CD4-positive, alpha-beta memory T cell (primary cell): ENCODE measurements around the gene SH3GLB2. TPM values are rescaled to one million over a fixed set of nuclear protein-coding genes. Genes with fewer than 3 reads are reported as not detected.

Experiments used
- CTCF ChIA-PET: fragments of 350-600 bp; sonication (Branson Sonifier 250); formaldehyde crosslinking; loops from one replicate; lab custom pipeline; 2021; ENCODE audit warnings: inconsistent platforms; ENCODE audit not compliant: partially characterized antibody; lab: Charles Lee
- POLR2A ChIA-PET: fragments of 350-600 bp; sonication (Branson Sonifier 250); formaldehyde crosslinking; loops from one replicate; lab custom pipeline; 2021; ENCODE audit not compliant: partially characterized antibody; lab: Charles Lee
- DNase-seq, 5 donors: peaks; one replicate each; pipeline versions ENCODE4 v3.0.0 to v3.0.0-alpha.2; 2020 to 2022; ENCODE audit warnings: mixed read lengths in 1 of 5
- H3K27ac ChIP-seq: one replicate; pipeline ENCODE4 v1.7.0; 2013; ENCODE audit warnings: low read depth, low read length
- H3K27me3 ChIP-seq: 2 replicates; pipeline ENCODE4 v1.7.0; 2013; ENCODE audit warnings: mild to moderate bottlenecking, low read length, moderate library complexity; ENCODE audit not compliant: insufficient read depth
- H3K36me3 ChIP-seq: 2 replicates; pipeline ENCODE4 v1.7.0; 2013; ENCODE audit warnings: mild to moderate bottlenecking, low read length, moderate library complexity; ENCODE audit not compliant: insufficient read depth
- H3K4me1 ChIP-seq: 2 replicates; pipeline ENCODE4 v1.7.0; 2013; ENCODE audit warnings: mild to moderate bottlenecking, low read length, moderate library complexity; ENCODE audit not compliant: insufficient read depth
- H3K4me3 ChIP-seq, 2 donors: one replicate each; pipeline ENCODE4 v1.7.0; 2013; ENCODE audit warnings: low read length in 2 of 2, mild to moderate bottlenecking in 1 of 2
- H3K9me3 ChIP-seq, 2 donors: one replicate each; pipeline ENCODE4 v1.7.0; 2013; ENCODE audit warnings: low read length in 2 of 2, control low read depth in 1 of 2; ENCODE audit not compliant: control insufficient read depth in 1 of 2
- H3K27ac Mint-ChIP-seq, 7 donors: one replicate each; pipeline ENCODE4 v1.8.0; 2020 to 2021; ENCODE audit warnings: mixed read lengths in 7 of 7, mild to moderate bottlenecking in 6 of 7, inconsistent platforms in 3 of 7, moderate library complexity in 3 of 7
- H3K27me3 Mint-ChIP-seq, 2 donors: one replicate each; pipeline ENCODE4 v1.8.0; 2020 to 2021; ENCODE audit warnings: mixed read lengths in 2 of 2
- H3K36me3 Mint-ChIP-seq, 2 donors: one replicate each; pipeline ENCODE4 v1.8.0; 2020 to 2021; ENCODE audit warnings: mixed read lengths in 2 of 2, inconsistent platforms in 1 of 2, mild to moderate bottlenecking in 1 of 2
- H3K4me1 Mint-ChIP-seq, 4 donors: one replicate each; pipeline ENCODE4 v1.8.0; 2020 to 2021; ENCODE audit warnings: mixed read lengths in 4 of 4, mild to moderate bottlenecking in 1 of 4
- H3K4me3 Mint-ChIP-seq, 8 donors: one replicate each; pipeline ENCODE4 v1.8.0; 2020 to 2021; ENCODE audit warnings: mixed read lengths in 8 of 8, mild to moderate bottlenecking in 7 of 8, moderate library complexity in 6 of 8, inconsistent platforms in 3 of 8
- H3K9me3 Mint-ChIP-seq, 8 donors: one replicate each; pipeline ENCODE4 v1.8.0; 2020 to 2021; ENCODE audit warnings: mixed read lengths in 8 of 8, mild to moderate bottlenecking in 5 of 8, inconsistent platforms in 3 of 8, moderate library complexity in 1 of 8
- intact Hi-C: fragments of 100-400 bp; cut with micrococcal nuclease; formaldehyde crosslinking; loops from one replicate; pipeline ENCODE4 v1.15.1; 2023
- polyA plus RNA-seq, 2 donors: library from polyadenylated mRNA; unstranded; fragments of 300-500 nt; fragmentation: Illumina TruSeq; gene quantifications; one replicate each; pipeline ENCODE4 v1.2.3, GENCODE V29; 2021
- total RNA-seq, 2 experiments: library from RNA; stranded (reverse); gene quantifications; one replicate each; pipeline ENCODE4 v1.2.3, GENCODE V29; 2021

SH3GLB2 gene
- total and polyA plus RNA-seq, 4 experiments from 2014 or later = 23.8 to 113 (median 77.1) TPM

DNA sequence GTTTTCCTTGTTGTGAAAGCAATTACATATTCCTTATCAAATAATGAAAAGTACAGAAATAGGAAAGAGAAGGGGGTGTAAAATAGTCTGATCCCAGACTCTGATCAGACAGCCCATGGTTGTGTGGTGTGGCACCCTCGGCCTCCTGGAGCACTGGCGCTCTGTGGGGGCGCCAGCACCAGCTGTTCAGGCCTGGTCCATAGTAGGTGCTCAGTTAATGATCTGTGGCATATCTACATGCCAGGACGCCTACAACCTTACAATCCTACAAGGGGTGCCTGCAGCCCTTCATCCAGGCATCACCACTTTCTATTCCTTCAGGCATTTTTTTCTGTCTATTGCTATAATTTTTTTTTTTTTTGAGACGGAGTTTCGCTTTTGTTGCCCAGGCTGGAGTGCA is 24.9 kb upstream of the SH3GLB2 start:
- ChIA-PET POLR2A (no interaction called here), CTCF (no interaction called here)
- H3K27me3 ChIP-seq = no peaks in the 10 kb centered on the region
- no peak overlapping the region for H3K27ac ChIP-seq
- Mint-ChIP-seq H3K9me3 (no peaks in the 10 kb centered on the region), H3K4me3 (no peak overlapping the region), H3K36me3 (peaks cover 20 to 41% of the 10 kb centered on the region in 2 donors), H3K27ac (no peak overlapping the region), H3K4me1 (no peaks in the 10 kb centered on the region), H3K27me3 (no peaks in the 10 kb centered on the region)
- H3K4me3 ChIP-seq = no peak overlapping the region
- H3K4me1 ChIP-seq = no peaks in the 10 kb centered on the region
- intact Hi-C loops = no loop called here
- no peaks in the 10 kb centered on the region for H3K9me3 ChIP-seq
- DNase-seq = no peak
- peaks cover 21% of the 10 kb centered on the region for H3K36me3 ChIP-seq

DNA sequence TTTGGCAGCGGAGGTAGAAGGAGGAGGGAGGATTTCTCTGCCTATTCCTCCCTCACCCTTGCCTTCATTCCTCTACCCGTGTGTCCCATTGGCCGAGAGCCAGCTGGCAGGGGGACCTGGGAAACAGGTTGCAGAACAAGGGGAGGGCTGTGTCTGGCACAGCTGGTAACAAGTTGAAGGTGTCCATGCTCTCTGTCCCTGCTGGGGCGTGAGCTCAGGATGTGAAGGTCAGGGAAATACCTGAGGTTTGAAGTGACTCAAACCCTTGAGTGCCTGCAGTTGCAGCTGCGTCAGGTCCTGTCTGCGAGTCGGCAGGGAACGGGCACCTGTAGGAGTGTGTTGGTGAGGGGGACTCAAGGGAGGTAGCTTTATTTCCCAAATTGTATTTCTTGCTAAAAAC is 24.5 kb upstream of the SH3GLB2 start:
- no peak overlapping the region for H3K4me3 Mint-ChIP-seq
- ChIA-PET POLR2A (no interaction called here), CTCF (no interaction called here)
- H3K36me3 Mint-ChIP-seq = peaks cover 18 to 37% of the 10 kb centered on the region in 2 donors
- DNase-seq = no peak
- no peak overlapping the region for H3K4me3 ChIP-seq
- H3K27me3 Mint-ChIP-seq = no peaks in the 10 kb centered on the region
- H3K27ac ChIP-seq = no peak overlapping the region
- H3K27ac Mint-ChIP-seq = peak overlapping the region in 2 of 7 donors; percentile 48 to 53
- no peaks in the 10 kb centered on the region for H3K9me3 ChIP-seq
- no peaks in the 10 kb centered on the region for H3K9me3 Mint-ChIP-seq
- no peaks in the 10 kb centered on the region for H3K27me3 ChIP-seq
- intact Hi-C loops = no loop called here
- peaks cover 21% of the 10 kb centered on the region for H3K36me3 ChIP-seq
- H3K4me1 ChIP-seq = no peaks in the 10 kb centered on the region
- no peaks in the 10 kb centered on the region for H3K4me1 Mint-ChIP-seq

DNA sequence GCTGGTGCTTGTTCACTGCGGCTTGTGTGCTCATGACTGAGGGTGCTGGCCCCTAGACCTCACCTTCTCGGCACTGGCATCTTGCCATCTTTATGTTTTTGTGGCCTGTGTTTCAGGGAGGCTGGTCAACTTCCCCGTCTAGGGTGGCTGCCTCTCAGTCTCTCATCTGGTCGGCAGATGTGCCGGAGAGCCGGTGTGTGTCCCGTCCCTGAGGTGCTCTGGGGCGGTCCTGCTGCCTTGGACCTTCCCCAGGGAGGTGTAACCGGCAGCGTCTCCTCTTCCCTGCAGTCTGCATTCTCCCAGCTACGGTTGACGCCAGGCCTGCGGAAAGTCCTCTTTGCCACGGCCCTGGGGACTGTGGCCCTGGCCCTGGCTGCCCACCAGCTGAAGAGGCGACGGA is 13.9 kb upstream of the SH3GLB2 start:
- H3K27ac Mint-ChIP-seq = no peak overlapping the region
- no peak for DNase-seq
- ChIA-PET POLR2A (no interaction called here), CTCF (no interaction called here)
- peaks cover 15 to 21% of the 10 kb centered on the region in 2 donors for H3K36me3 Mint-ChIP-seq
- H3K4me3 ChIP-seq = no peak overlapping the region
- H3K9me3 ChIP-seq = no peaks in the 10 kb centered on the region
- no peak overlapping the region for H3K4me3 Mint-ChIP-seq
- H3K27ac ChIP-seq = no peak overlapping the region
- peaks cover 16 to 38% (median 22%) of the 10 kb centered on the region in 4 donors for H3K4me1 Mint-ChIP-seq
- intact Hi-C loops = no loop called here
- peaks cover 20% of the 10 kb centered on the region for H3K36me3 ChIP-seq
- H3K9me3 Mint-ChIP-seq = no peaks in the 10 kb centered on the region
- peaks cover 17% of the 10 kb centered on the region for H3K4me1 ChIP-seq
- no peaks in the 10 kb centered on the region for H3K27me3 ChIP-seq
- H3K27me3 Mint-ChIP-seq = no peaks in the 10 kb centered on the region

DNA sequence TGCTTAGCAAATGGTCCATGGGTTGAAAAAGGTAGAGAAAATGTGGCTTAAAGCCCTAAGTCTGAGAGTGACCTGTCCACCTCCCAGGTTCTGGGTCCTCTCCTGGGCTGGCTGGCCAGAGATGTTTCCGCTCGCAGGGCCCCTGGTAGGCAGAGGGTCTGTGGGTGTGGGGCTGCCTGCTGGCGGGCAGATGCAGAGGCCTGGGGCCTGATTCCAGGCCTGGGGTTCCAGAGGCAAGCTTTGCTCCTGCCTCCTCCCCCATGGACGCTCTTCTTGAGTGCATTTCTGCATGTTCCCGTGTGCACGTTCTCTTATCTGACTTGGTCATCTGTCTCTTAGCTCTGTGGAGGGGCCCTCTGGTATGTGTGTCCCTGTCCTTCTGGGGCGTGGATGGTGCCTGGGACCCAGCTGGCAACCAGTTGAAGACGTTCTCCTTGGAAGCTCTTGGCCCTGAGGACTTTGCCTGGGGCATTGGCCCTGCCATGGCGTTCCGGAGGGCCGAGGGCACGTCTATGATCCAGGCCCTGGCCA is 12.0 kb upstream of the SH3GLB2 start:
- intact Hi-C loops = no loop called here
- Mint-ChIP-seq H3K4me3 (peak overlapping the region in 2 of 8 donors; percentile 42 to 68), H3K36me3 (peaks cover 13 to 29% of the 10 kb centered on the region in 2 donors), H3K4me1 (peaks cover 21 to 51% (median 31%) of the 10 kb centered on the region in 4 donors), H3K27me3 (no peaks in the 10 kb centered on the region), H3K27ac (no peak overlapping the region), H3K9me3 (no peaks in the 10 kb centered on the region)
- peaks cover 20% of the 10 kb centered on the region for H3K36me3 ChIP-seq
- H3K9me3 ChIP-seq = no peaks in the 10 kb centered on the region
- POLR2A ChIA-PET = interaction anchor here (1.4 kb wide), 1 partner anchor 12 kb away, joined by 4 read pairs; the partner anchor contains the start of gene SH3GLB2
- H3K27ac ChIP-seq = no peak overlapping the region
- no peaks in the 10 kb centered on the region for H3K27me3 ChIP-seq
- no peak for DNase-seq
- peaks cover 24% of the 10 kb centered on the region for H3K4me1 ChIP-seq
- H3K4me3 ChIP-seq = no peak overlapping the region
- CTCF ChIA-PET = no interaction called here

DNA sequence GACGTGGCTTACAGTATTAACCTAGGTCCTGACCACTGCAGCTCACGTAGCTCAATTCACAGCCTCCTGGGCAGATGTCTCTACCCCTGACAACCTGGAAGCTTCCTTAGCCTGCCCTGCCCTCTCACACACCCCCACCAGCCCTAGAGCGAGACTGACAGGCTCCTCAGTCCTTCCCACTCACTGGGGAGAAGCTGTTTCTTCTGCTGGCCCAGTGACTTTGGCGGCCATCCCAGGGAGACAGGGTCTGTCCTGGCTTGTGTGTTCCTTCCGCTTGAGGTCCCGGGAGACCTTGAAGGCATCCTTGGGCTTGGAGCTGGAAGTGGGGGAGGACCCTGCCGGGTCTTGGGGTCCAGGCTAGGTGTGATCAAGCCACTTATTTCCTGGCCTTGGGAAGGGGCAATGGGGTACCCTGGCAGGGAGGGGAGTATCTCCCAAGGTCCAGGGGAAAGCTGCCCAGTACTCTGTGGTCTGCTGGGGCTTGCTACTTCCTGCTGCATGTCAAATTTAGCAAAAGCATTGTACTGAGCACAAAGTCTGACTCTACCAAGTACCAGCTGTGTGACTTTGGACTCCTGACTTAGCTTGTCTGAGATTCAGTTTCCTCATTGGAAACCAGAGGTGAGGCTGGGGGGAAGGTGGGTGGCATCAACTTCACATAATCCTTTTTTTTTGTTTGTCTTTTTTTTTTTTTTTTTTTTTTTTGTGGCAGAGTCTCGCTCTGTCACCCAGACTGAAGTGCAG is 10.2 kb upstream of the SH3GLB2 start:
- Mint-ChIP-seq H3K4me1 (peaks cover 19 to 46% (median 30%) of the 10 kb centered on the region in 4 donors), H3K4me3 (peak overlapping the region; percentile 49 to 98 (median 95)), H3K27ac (peak overlapping the region in 4 of 7 donors; percentile 16 to 77 (median 49)), H3K27me3 (no peaks in the 10 kb centered on the region), H3K9me3 (no peaks in the 10 kb centered on the region), H3K36me3 (peaks cover 9 to 25% of the 10 kb centered on the region in 2 donors)
- DNase-seq = no peak
- Histone ChIP-seq H3K36me3 (peaks cover 13% of the 10 kb centered on the region), H3K27ac (no peak overlapping the region), H3K27me3 (no peaks in the 10 kb centered on the region), H3K4me1 (peaks cover 24% of the 10 kb centered on the region), H3K9me3 (no peaks in the 10 kb centered on the region), H3K4me3 (no peak overlapping the region)
- intact Hi-C loops = no loop called here
- ChIA-PET POLR2A (interaction anchor here (0.6 to 1.6 kb wide), 7 partner anchors 10 to 718 kb away, joined by 3 to 7 read pairs (median 3); partner anchors contain the start of genes DOLPP1, SH3GLB2 and SPTAN1), CTCF (interaction anchor here (1.5 kb wide), 1 partner anchor 8 kb away, joined by 6 read pairs; no protein-coding TSS in a partner anchor)

DNA sequence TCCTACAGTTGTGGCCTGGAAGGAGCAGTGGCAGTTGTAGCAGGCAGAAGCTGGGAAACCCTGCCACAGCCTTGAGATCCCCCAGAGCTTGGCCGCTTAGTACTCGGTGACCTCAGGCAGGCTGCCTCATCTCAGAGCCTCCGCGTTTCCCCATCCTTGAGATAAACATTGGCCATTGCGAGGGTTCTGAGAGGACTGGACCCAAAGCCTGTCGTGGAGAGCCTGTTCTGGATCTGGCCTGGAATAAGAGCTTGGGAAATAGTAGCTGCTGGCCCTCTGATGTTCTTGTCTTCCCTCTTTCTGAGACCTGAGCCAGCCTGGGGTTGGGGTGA is 9.6 kb upstream of the SH3GLB2 start:
- intact Hi-C loops = no loop called here
- H3K4me1 ChIP-seq = peaks cover 24% of the 10 kb centered on the region
- no peaks in the 10 kb centered on the region for H3K9me3 Mint-ChIP-seq
- H3K36me3 ChIP-seq = peaks cover 13% of the 10 kb centered on the region
- H3K27ac ChIP-seq = no peak overlapping the region
- H3K4me3 Mint-ChIP-seq = peak overlapping the region; percentile 90 to 99 (median 96)
- H3K27me3 ChIP-seq = no peaks in the 10 kb centered on the region
- DNase-seq = no peak
- H3K27me3 Mint-ChIP-seq = no peaks in the 10 kb centered on the region
- POLR2A ChIA-PET = interaction anchor here (0.6 to 1.3 kb wide), 5 partner anchors 10 to 718 kb away, joined by 3 to 7 read pairs (median 3); partner anchors contain the start of genes DOLPP1 and SH3GLB2
- CTCF ChIA-PET = no interaction called here
- H3K27ac Mint-ChIP-seq = peak overlapping the region in 3 of 7 donors; percentile 42 to 77 (median 56)
- peaks cover 8 to 25% of the 10 kb centered on the region in 2 donors for H3K36me3 Mint-ChIP-seq
- peak overlapping the region in 1 of 2 donors; percentile 93 for H3K4me3 ChIP-seq
- no peaks in the 10 kb centered on the region for H3K9me3 ChIP-seq
- peaks cover 19 to 46% (median 30%) of the 10 kb centered on the region in 4 donors for H3K4me1 Mint-ChIP-seq
